ENCODE data around the gene PARP12. TPM values are rescaled to one million over a fixed set of nuclear protein-coding genes. Genes with fewer than 3 reads are reported as not detected.
A peak's percentile ranks its signal among the peaks of the same experiment; 100 is the strongest.

Gene PARP12
- polyA plus RNA-seq, 1 donor, result 49.0 TPM

GRCh38 chr7:140060788-140061606 lies 1.8 kb downstream of the PARP12 start:
- H3K4me1 ChIP-seq (ENCODE audit: control insufficient read depth, insufficient read depth, low read length), result peaks cover 9% of the 10 kb centered on the region
- H3K27me3 ChIP-seq (ENCODE audit: control insufficient read depth, insufficient read depth, low read length), result no peaks in the 10 kb centered on the region
- H3K27ac ChIP-seq (ENCODE audit: low read length), result peak overlapping the region; percentile 5
- H3K9me3 ChIP-seq (ENCODE audit: control insufficient read depth, low read depth, low read length), result no peaks in the 10 kb centered on the region
- WGBS (ENCODE audit: insufficient coverage, low lambda C conversion rate), result no CpG with 5 or more reads among the region's 11 CpGs
- DNase-seq, result peak in 1 of 2 donors; percentile 37
- peaks cover 19% of the 10 kb centered on the region for H3K36me3 ChIP-seq (ENCODE audit: control insufficient read depth, insufficient read depth, low read length)
- H3K4me3 ChIP-seq (ENCODE audit: low read length), result no peak overlapping the region

DNA sequence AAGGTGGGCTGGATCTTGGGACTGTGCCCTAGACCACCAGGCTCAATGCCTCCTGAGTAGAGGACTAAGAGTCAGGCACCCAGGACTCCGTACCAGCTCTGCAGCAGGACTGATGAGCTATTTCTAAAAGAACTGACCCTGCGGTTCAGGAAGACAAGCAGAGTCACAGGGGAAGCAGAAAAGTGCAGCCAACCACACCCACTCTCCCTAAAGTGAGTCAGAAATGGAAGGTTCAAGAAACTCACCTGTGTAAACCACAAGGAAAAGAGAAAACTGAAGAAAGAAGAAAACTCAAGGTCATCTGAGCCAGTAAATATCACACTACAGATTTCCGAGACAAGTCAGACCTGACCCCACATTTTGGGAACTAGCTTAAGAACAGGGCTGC lies 2.5 kb downstream of the PARP12 start:
- H3K9me3 ChIP-seq (ENCODE audit: control insufficient read depth, low read depth, low read length), result no peaks in the 10 kb centered on the region
- DNase-seq, result no peak
- H3K36me3 ChIP-seq (ENCODE audit: control insufficient read depth, insufficient read depth, low read length), result peaks cover 22% of the 10 kb centered on the region
- no CpG with 5 or more reads among the region's 3 CpGs for WGBS (ENCODE audit: insufficient coverage, low lambda C conversion rate)
- no peaks in the 10 kb centered on the region for H3K27me3 ChIP-seq (ENCODE audit: control insufficient read depth, insufficient read depth, low read length)
- peaks cover 9% of the 10 kb centered on the region for H3K4me1 ChIP-seq (ENCODE audit: control insufficient read depth, insufficient read depth, low read length)
- H3K27ac ChIP-seq (ENCODE audit: low read length), result no peak overlapping the region
- H3K4me3 ChIP-seq (ENCODE audit: low read length), result no peak overlapping the region

DNA sequence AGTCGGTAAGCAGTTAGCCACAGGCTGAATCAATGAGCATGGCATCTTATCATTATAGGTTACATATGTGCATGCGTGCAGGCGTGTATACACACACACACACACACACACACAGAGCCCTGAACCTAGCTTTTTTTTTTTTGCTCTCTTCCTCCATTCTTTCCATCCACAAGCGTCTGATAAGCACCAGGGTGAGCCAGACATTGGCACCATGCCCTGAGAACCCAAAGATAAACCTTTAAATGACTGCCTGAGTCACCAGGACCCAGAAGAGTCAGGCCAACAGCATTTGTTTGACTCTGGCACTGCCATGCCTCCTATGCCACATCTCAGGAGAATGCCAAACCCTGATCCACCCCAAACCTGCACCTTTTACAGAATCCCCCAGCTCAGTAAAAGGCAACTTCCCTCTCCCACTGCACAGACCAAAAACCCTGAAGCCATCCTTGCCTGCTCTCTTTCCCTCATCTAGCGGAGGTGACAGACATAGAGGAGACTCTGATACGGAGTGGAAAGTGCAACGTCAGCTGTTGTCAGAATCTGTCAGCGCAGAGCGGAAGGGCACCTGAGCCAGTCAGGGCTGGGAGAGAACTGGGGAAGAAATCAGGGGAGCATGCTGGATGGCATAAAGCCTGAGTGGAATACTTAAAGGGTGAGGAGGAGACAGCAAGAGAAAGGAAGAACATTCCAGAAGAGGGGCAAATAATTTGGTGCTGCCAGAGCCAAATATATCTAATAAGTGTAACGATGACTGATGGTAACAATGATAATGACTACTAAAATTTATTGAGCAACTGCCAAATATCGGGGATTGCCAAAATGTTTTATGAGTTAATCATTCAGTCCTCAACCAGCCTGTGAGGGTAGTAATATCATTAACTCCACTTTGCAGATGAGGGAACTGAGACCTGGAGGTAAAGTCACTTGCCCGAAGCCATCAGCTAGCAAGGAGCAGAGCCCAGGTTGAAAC lies 3.2 kb downstream of the PARP12 start:
- 79% methylated on average over 5 of the region's 12 CpGs for WGBS (ENCODE audit: insufficient coverage, low lambda C conversion rate)
- DNase-seq, result peak; percentile 57 to 79
- H3K4me3 ChIP-seq (ENCODE audit: low read length), result no peak overlapping the region
- H3K27ac ChIP-seq (ENCODE audit: low read length), result no peak overlapping the region
- peaks cover 27% of the 10 kb centered on the region for H3K36me3 ChIP-seq (ENCODE audit: control insufficient read depth, insufficient read depth, low read length)
- no peaks in the 10 kb centered on the region for H3K9me3 ChIP-seq (ENCODE audit: control insufficient read depth, low read depth, low read length)
- no peaks in the 10 kb centered on the region for H3K27me3 ChIP-seq (ENCODE audit: control insufficient read depth, insufficient read depth, low read length)
- H3K4me1 ChIP-seq (ENCODE audit: control insufficient read depth, insufficient read depth, low read length), result peaks cover 9% of the 10 kb centered on the region

DNA sequence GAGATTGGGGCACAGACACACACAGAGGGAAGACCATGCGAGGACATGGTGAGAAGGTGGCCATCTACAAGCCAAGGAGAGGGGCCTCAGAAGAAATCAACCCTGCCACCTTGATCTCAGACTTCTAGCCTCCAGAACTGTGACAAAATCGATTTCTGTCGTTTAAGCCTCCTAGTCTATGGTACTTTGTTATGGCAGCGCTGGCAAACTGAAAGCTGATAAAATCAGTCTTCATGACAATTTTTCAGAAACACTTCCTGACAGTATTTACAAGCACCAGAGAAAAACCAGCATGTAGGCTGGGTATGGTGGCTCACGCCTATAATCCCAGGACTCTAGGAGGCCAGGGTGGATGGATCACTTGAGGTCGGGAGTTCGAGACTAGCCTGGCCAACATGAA lies 4.2 kb downstream of the PARP12 start:
- 100% methylated on average over 1 of the region's 7 CpGs for WGBS (ENCODE audit: insufficient coverage, low lambda C conversion rate)
- Histone ChIP-seq H3K4me3 (ENCODE audit: low read length) (no peak overlapping the region), H3K27me3 (ENCODE audit: control insufficient read depth, insufficient read depth, low read length) (no peaks in the 10 kb centered on the region), H3K36me3 (ENCODE audit: control insufficient read depth, insufficient read depth, low read length) (peaks cover 32% of the 10 kb centered on the region), H3K27ac (ENCODE audit: low read length) (no peak overlapping the region), H3K4me1 (ENCODE audit: control insufficient read depth, insufficient read depth, low read length) (peaks cover 9% of the 10 kb centered on the region), H3K9me3 (ENCODE audit: control insufficient read depth, low read depth, low read length) (no peaks in the 10 kb centered on the region)
- DNase-seq, result no peak

GRCh38 chr7:140057143-140057535 lies 5.6 kb downstream of the PARP12 start:
- WGBS (ENCODE audit: insufficient coverage, low lambda C conversion rate), result 100% methylated on average over 1 of the region's 3 CpGs
- no peak for DNase-seq
- Histone ChIP-seq H3K27me3 (ENCODE audit: control insufficient read depth, insufficient read depth, low read length) (no peaks in the 10 kb centered on the region), H3K4me1 (ENCODE audit: control insufficient read depth, insufficient read depth, low read length) (peaks cover 9% of the 10 kb centered on the region), H3K4me3 (ENCODE audit: low read length) (no peak overlapping the region), H3K9me3 (ENCODE audit: control insufficient read depth, low read depth, low read length) (no peaks in the 10 kb centered on the region), H3K36me3 (ENCODE audit: control insufficient read depth, insufficient read depth, low read length) (peaks cover 35% of the 10 kb centered on the region), H3K27ac (ENCODE audit: low read length) (no peak overlapping the region)

- no CpG with 5 or more reads among the region's 5 CpGs for WGBS (ENCODE audit: insufficient coverage, low lambda C conversion rate)
- H3K27ac ChIP-seq (ENCODE audit: low read length), result no peak overlapping the region
- no peaks in the 10 kb centered on the region for H3K27me3 ChIP-seq (ENCODE audit: control insufficient read depth, insufficient read depth, low read length)
- DNase-seq, result no peak
- no peaks in the 10 kb centered on the region for H3K9me3 ChIP-seq (ENCODE audit: control insufficient read depth, low read depth, low read length)
- H3K4me3 ChIP-seq (ENCODE audit: low read length), result no peak overlapping the region
- H3K4me1 ChIP-seq (ENCODE audit: control insufficient read depth, insufficient read depth, low read length), result peaks cover 9% of the 10 kb centered on the region
- peaks cover 39% of the 10 kb centered on the region for H3K36me3 ChIP-seq (ENCODE audit: control insufficient read depth, insufficient read depth, low read length)
Observed at GRCh38 chr7:140056431-140057142, 6.2 kb downstream of the PARP12 start.

- no CpG with 5 or more reads among the region's 2 CpGs for WGBS (ENCODE audit: insufficient coverage, low lambda C conversion rate)
- no peaks in the 10 kb centered on the region for H3K27me3 ChIP-seq (ENCODE audit: control insufficient read depth, insufficient read depth, low read length)
- H3K4me1 ChIP-seq (ENCODE audit: control insufficient read depth, insufficient read depth, low read length), result peaks cover 5% of the 10 kb centered on the region
- H3K9me3 ChIP-seq (ENCODE audit: control insufficient read depth, low read depth, low read length), result no peaks in the 10 kb centered on the region
- no peak overlapping the region for H3K27ac ChIP-seq (ENCODE audit: low read length)
- no peak overlapping the region for H3K4me3 ChIP-seq (ENCODE audit: low read length)
- DNase-seq, result no peak
- H3K36me3 ChIP-seq (ENCODE audit: control insufficient read depth, insufficient read depth, low read length), result peaks cover 39% of the 10 kb centered on the region
Observed at GRCh38 chr7:140055833-140056232, 6.9 kb downstream of the PARP12 start.

GRCh38 chr7:140054751-140055150 lies 8.0 kb downstream of the PARP12 start:
- H3K27ac ChIP-seq (ENCODE audit: low read length), result no peak overlapping the region
- peaks cover 7% of the 10 kb centered on the region for H3K4me1 ChIP-seq (ENCODE audit: control insufficient read depth, insufficient read depth, low read length)
- peaks cover 39% of the 10 kb centered on the region for H3K36me3 ChIP-seq (ENCODE audit: control insufficient read depth, insufficient read depth, low read length)
- no peak overlapping the region for H3K4me3 ChIP-seq (ENCODE audit: low read length)
- DNase-seq, result no peak
- H3K27me3 ChIP-seq (ENCODE audit: control insufficient read depth, insufficient read depth, low read length), result no peaks in the 10 kb centered on the region
- no peaks in the 10 kb centered on the region for H3K9me3 ChIP-seq (ENCODE audit: control insufficient read depth, low read depth, low read length)
- no CpG with 5 or more reads among the region's 4 CpGs for WGBS (ENCODE audit: insufficient coverage, low lambda C conversion rate)

DNA sequence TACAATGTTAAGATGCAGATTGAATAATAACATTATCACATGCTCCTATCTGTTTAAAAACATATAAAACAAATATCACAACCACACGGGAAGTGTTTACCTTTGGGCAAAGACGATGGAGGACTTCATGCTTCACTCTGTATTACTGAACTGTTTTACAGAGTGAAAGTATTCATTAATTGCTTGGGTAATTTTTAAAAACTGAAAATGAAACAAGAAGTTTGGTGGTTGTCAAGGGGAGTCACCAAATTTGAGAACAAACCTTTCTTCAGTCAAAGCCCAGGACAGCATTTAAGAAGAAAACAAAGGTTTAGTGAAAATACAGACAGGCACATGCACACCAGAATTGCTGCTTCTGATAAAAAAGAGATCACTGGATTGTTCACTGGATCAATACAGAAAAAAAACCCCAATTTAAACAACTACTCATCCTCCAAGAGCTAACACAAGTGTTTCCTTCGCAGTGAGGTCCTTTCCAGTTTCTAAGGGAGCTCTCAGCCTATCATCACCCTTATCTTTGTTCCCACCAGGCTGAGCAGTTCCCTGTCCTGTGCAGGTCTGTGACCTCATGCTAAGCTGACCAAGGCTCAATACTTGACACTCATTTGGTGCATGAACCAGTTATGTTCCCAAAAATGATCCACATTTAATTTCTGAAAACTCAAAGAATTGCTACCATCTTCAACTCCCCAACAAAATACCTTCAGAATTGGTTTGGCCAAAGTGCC lies 8.8 kb downstream of the PARP12 start:
- DNase-seq, result no peak
- Histone ChIP-seq H3K4me1 (ENCODE audit: control insufficient read depth, insufficient read depth, low read length) (peaks cover 9% of the 10 kb centered on the region), H3K36me3 (ENCODE audit: control insufficient read depth, insufficient read depth, low read length) (peaks cover 39% of the 10 kb centered on the region), H3K27me3 (ENCODE audit: control insufficient read depth, insufficient read depth, low read length) (no peaks in the 10 kb centered on the region), H3K27ac (ENCODE audit: low read length) (no peak overlapping the region), H3K9me3 (ENCODE audit: control insufficient read depth, low read depth, low read length) (no peaks in the 10 kb centered on the region), H3K4me3 (ENCODE audit: low read length) (no peak overlapping the region)
- WGBS (ENCODE audit: insufficient coverage, low lambda C conversion rate), result 60% methylated on average over 1 of the region's 3 CpGs
